Neural cell (in vitro differentiated cells): ENCODE data around the gene PTPRC. TPM values are rescaled to one million over a fixed set of nuclear protein-coding genes. Genes with fewer than 3 reads are reported as not detected.

Experiments
- H2AFZ ChIP-seq: fragments of 200-600, 300-800 bp; sonication (generic), shearing (Covaris generic); 2 replicates; pipeline ENCODE4 v1.6.0; 2014; ENCODE audit warnings: low read depth, mild to moderate bottlenecking, antibody characterized with exemption, low read length, moderate library complexity
- H3F3A ChIP-seq: fragments of 200-600 bp; shearing (Covaris generic); 2 replicates; pipeline ENCODE4 v1.6.1; 2016; ENCODE audit warnings: mild to moderate bottlenecking, moderate library complexity, mixed read lengths, antibody characterized with exemption, low read length; ENCODE audit not compliant: insufficient read depth, poor library complexity, severe bottlenecking
- H3K27ac ChIP-seq: fragments of 200-600, 300-800 bp; sonication (generic), shearing (Covaris generic); 2 replicates; pipeline ENCODE4 v1.5.1; 2014; ENCODE audit warnings: mild to moderate bottlenecking, low read length, moderate library complexity
- H3K27me3 ChIP-seq: fragments of 300-800, 200-600 bp; sonication (generic), shearing (Covaris generic); 2 replicates; pipeline ENCODE4 v1.6.0; 2014; ENCODE audit warnings: mild to moderate bottlenecking, low read depth, low read length, moderate library complexity; ENCODE audit not compliant: insufficient read depth
- H3K36me3 ChIP-seq: fragments of 300-800, 200-600 bp; sonication (generic), shearing (Covaris generic); 2 replicates; pipeline ENCODE4 v1.5.1; 2014; ENCODE audit warnings: mild to moderate bottlenecking, antibody characterized with exemption, low read length, moderate library complexity; ENCODE audit not compliant: insufficient read depth
- H3K4me2 ChIP-seq: fragments of 300-800, 200-600 bp; sonication (generic), shearing (Covaris generic); 2 replicates; pipeline ENCODE4 v1.6.0; 2014; ENCODE audit warnings: mild to moderate bottlenecking, low read length
- H3K4me3 ChIP-seq: fragments of 300-800, 200-600 bp; sonication (generic), shearing (Covaris generic); 2 replicates; pipeline ENCODE4 v1.5.1; 2014; ENCODE audit warnings: mild to moderate bottlenecking, low read length, moderate library complexity
- H3K79me2 ChIP-seq: fragments of 200-600 bp; shearing (Covaris generic); replicated peaks from 2 replicates; pipeline ENCODE4 v1.6.0; 2014; ENCODE audit warnings: mild to moderate bottlenecking, low read length, moderate library complexity; ENCODE audit not compliant: insufficient read depth
- H3K9ac ChIP-seq: fragments of 300-800, 200-600 bp; sonication (generic), shearing (Covaris generic); 2 replicates; pipeline ENCODE4 v1.6.1; 2016; ENCODE audit warnings: mild to moderate bottlenecking, low read length, mixed read lengths
- H3K9me2 ChIP-seq: fragments of 200-600 bp; shearing (Covaris generic); 2 replicates; pipeline ENCODE4 v1.6.1; 2016; ENCODE audit warnings: mild to moderate bottlenecking, low read length, mixed read lengths; ENCODE audit not compliant: insufficient read depth
- H3K9me3 ChIP-seq: fragments of 200-600, 300-800 bp; sonication (generic), shearing (Covaris generic); 2 replicates; pipeline ENCODE4 v1.6.1; 2016; ENCODE audit warnings: mild to moderate bottlenecking, mixed run types, low read length, moderate library complexity, mixed read lengths
- H4K20me1 ChIP-seq: fragments of 200-600 bp; shearing (Covaris generic); 2 replicates; pipeline ENCODE4 v1.6.1; 2016; ENCODE audit warnings: mild to moderate bottlenecking, mixed run types; ENCODE audit not compliant: insufficient read depth
- EP300 ChIP-seq: fragments of 450-650 bp; conservative IDR thresholded peaks from 2 replicates; pipeline ENCODE4 v1.6.1; 2014; ENCODE audit warnings: antibody characterized with exemption, mild to moderate bottlenecking, moderate library complexity; ENCODE audit not compliant: poor library complexity, severe bottlenecking
- EZH2 ChIP-seq: fragments of 200-600, 300-800 bp; shearing (Covaris generic), sonication (generic); IDR thresholded peaks from 2 replicates; pipeline ENCODE4 v1.6.1; 2014; ENCODE audit warnings: antibody characterized with exemption, low read length, borderline replicate concordance, mild to moderate bottlenecking; ENCODE audit not compliant: insufficient read depth, poor library complexity, severe bottlenecking
- MXI1 ChIP-seq: fragments of 450-650 bp; conservative IDR thresholded peaks from 2 replicates; pipeline ENCODE4 v1.6.1; 2014; ENCODE audit warnings: antibody characterized with exemption, mild to moderate bottlenecking; ENCODE audit not compliant: poor library complexity, severe bottlenecking
- POLR2AphosphoS5 ChIP-seq: IDR thresholded peaks from 2 replicates; pipeline ENCODE4 v1.6.1; 2012
- RAD21 ChIP-seq: fragments of 450-650 bp; conservative IDR thresholded peaks from 2 replicates; pipeline ENCODE4 v1.6.1; 2014; ENCODE audit warnings: antibody characterized with exemption, mild to moderate bottlenecking, moderate library complexity
- REST ChIP-seq: IDR thresholded peaks from 2 replicates; pipeline ENCODE4 v1.6.1; 2012; ENCODE audit warnings: borderline replicate concordance
- SMC3 ChIP-seq: fragments of 450-650 bp; conservative IDR thresholded peaks from 2 replicates; pipeline ENCODE4 v1.6.1; 2014; ENCODE audit warnings: antibody characterized with exemption, mild to moderate bottlenecking, moderate library complexity; ENCODE audit not compliant: poor library complexity
- TAF1 ChIP-seq: IDR thresholded peaks from 2 replicates; pipeline ENCODE4 v1.6.1; 2012; ENCODE audit warnings: low read depth
- polyA plus RNA-seq: library from polyadenylated mRNA; depleted of rRNA; stranded (reverse); fragments of >200 nt; gene quantifications from 2 replicates; pipeline ENCODE4 v1.2.3, GENCODE V29; 2014
- TF ChIP-seq, protein P1 (sequence below): fragments of 450-650 bp; IDR thresholded peaks from 2 replicates; pipeline ENCODE4 v1.5.1; 2014; ENCODE audit warnings: antibody characterized with exemption, mild to moderate bottlenecking, moderate library complexity; ENCODE audit not compliant: poor library complexity, severe bottlenecking

PTPRC gene
- polyA plus RNA-seq, 1 donor from 2014 or later: 0.12 TPM

GRCh38 chr1:198696211-198696610, 57.4 kb downstream of the PTPRC start:
- TF ChIP-seq MXI1 (no peak), RAD21 (no peak), EZH2 (no peak), SMC3 (no peak), EP300 (no peak), POLR2AphosphoS5 (no peak), TAF1 (no peak), REST (no peak)
- TF ChIP-seq, protein P1, sequence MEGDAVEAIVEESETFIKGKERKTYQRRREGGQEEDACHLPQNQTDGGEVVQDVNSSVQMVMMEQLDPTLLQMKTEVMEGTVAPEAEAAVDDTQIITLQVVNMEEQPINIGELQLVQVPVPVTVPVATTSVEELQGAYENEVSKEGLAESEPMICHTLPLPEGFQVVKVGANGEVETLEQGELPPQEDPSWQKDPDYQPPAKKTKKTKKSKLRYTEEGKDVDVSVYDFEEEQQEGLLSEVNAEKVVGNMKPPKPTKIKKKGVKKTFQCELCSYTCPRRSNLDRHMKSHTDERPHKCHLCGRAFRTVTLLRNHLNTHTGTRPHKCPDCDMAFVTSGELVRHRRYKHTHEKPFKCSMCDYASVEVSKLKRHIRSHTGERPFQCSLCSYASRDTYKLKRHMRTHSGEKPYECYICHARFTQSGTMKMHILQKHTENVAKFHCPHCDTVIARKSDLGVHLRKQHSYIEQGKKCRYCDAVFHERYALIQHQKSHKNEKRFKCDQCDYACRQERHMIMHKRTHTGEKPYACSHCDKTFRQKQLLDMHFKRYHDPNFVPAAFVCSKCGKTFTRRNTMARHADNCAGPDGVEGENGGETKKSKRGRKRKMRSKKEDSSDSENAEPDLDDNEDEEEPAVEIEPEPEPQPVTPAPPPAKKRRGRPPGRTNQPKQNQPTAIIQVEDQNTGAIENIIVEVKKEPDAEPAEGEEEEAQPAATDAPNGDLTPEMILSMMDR: no peak
- Histone ChIP-seq H3K79me2 (no peaks in the 10 kb centered on the region), H3K27ac (no peak overlapping the region), H2AFZ (no peak overlapping the region), H3K9me2 (no peaks in the 10 kb centered on the region), H4K20me1 (no peaks in the 10 kb centered on the region), H3K9me3 (no peaks in the 10 kb centered on the region), H3F3A (peaks cover 4% of the 10 kb centered on the region), H3K27me3 (no peaks in the 10 kb centered on the region), H3K4me2 (no peak overlapping the region), H3K9ac (no peak overlapping the region), H3K4me3 (no peak overlapping the region), H3K36me3 (no peaks in the 10 kb centered on the region)

- H3K4me3 ChIP-seq: peak overlapping the region; percentile 8
Measured at GRCh38 chr1:198699167-198700015, 60.6 kb downstream of the PTPRC start.

More at GRCh38 chr1:198699167-198700015, 60.6 kb downstream of the PTPRC start:
- Histone ChIP-seq H3K27ac (no peak overlapping the region), H3K36me3 (no peaks in the 10 kb centered on the region), H3K4me2 (no peak overlapping the region), H4K20me1 (no peaks in the 10 kb centered on the region), H3K9me3 (no peaks in the 10 kb centered on the region), H3K79me2 (no peaks in the 10 kb centered on the region), H3K9ac (no peak overlapping the region), H3K9me2 (no peaks in the 10 kb centered on the region), H3F3A (peaks cover 4% of the 10 kb centered on the region), H2AFZ (no peak overlapping the region), H3K27me3 (no peaks in the 10 kb centered on the region)
- TF ChIP-seq RAD21 (peak; percentile 64), EZH2 (no peak), SMC3 (peak; percentile 75)
- TF ChIP-seq, protein P1: peak; percentile 79
